ENCODE measurements around the gene SMYD3.

DNA sequence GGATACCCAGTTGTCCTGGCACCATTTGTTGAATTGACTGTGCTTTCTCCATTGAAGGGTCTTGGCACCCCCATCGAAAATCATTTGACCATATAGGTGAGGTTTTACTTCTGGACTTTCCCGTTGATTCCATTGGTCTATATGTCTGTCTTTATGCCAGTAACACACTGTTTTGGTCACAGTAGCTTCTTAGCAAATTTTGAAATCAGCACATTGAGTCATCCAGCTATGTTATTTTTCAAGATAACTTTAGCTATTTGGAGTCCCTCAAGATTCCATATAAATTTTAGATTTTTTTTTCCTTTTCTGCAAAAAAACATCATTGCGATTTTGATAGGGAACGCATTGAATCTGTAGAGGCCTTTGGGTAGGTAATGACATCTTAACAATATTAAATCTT is 235.6 kb downstream of the SMYD3 start:
- TF ChIP-seq EZH2 (IDR thresholded peaks at IDR 0.05; ENCODE audit: borderline replicate concordance, low read depth, low read length, severe bottlenecking): no peak
- TF ChIP-seq, protein P1, sequence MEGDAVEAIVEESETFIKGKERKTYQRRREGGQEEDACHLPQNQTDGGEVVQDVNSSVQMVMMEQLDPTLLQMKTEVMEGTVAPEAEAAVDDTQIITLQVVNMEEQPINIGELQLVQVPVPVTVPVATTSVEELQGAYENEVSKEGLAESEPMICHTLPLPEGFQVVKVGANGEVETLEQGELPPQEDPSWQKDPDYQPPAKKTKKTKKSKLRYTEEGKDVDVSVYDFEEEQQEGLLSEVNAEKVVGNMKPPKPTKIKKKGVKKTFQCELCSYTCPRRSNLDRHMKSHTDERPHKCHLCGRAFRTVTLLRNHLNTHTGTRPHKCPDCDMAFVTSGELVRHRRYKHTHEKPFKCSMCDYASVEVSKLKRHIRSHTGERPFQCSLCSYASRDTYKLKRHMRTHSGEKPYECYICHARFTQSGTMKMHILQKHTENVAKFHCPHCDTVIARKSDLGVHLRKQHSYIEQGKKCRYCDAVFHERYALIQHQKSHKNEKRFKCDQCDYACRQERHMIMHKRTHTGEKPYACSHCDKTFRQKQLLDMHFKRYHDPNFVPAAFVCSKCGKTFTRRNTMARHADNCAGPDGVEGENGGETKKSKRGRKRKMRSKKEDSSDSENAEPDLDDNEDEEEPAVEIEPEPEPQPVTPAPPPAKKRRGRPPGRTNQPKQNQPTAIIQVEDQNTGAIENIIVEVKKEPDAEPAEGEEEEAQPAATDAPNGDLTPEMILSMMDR (IDR thresholded peaks at IDR 0.05; ENCODE audit: borderline replicate concordance, extremely low read depth, low read length, poor library complexity, severe bottlenecking): no peak

All from DND-41 (cell line).